NCI-H748 (cell line): Measurements from ENCODE around the gene TRAP1.
"Not testable (repeated sequence)": the region's sequence is repeated elsewhere in the genome, so short reads cannot be mapped to it uniquely, and the experiment has no call there.

Experiments
- DNase-seq: peaks from one replicate; lab custom pipeline; 2025; ENCODE audit not compliant: unreplicated experiment; lab: John Stamatoyannopoulos, UW

TRAP1 gene

DNA sequence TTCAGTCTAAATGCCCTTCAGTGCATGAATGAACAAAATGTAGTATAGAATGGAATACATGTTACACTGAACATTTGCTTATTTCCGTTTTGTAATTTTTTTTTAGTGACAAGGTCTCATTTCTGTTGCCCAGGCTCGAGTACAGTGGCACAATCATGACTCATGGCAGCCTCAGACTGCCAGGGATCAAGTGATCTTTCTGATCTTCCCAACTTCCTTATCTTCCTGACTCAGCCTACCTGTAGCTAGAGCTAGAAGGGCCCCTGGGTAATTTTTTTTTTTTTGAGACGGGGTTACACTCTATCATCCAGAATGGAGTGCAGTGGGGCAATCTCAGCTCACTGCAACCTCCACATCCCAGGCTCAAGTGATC lies 98.6 kb downstream of the TRAP1 start:
- DNase-seq: no peak

- DNase-seq: no peak
These were observed 104.5 kb downstream of the TRAP1 start for GRCh38 chr16:3612510-3613466.

DNA sequence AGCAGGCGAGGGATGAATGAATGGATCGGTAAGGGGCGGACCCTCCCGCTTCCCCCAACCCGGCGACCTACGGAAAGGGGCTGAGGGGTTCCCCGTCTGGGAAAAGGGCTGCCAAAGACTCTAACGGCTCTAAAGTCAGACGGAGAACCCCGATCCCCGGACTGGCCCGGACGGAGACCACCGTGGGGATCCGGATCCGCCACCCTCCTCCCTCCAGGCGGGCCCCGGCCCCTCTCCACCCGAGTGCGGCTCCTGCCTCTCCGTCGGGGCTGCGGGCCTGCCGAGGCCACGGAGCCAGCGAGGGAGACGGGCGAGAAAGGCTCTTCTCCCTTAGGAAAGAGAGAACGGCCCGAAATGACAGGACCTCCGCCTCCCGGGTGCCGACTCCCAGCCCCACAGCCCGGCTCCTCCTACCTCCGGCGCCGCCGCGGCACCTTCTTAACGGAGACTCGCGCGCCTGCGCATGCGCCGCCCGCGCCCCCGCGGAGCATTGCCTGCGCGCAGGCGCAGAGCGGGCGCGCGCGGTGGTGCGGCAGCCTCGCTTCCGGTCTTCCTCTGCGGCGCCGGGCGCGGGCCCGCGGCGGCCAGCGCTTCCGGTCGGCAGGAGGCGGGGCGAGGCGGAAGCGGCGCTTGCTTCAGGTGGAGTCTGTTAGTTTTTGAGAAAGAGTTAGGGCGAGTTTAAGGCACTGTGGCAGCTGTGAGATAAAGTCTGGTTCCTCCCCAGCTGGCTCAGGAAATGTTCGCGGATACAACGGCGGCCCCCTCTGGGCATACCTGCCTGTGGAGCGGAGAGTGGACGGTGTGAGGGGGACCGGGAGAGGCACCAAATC lies 106.0 kb downstream of the TRAP1 start, which contains the start of gene SLX4:
TSS of gene SLX4 (minus strand) at position 461 of the 830 bp plus-strand sequence. CDS start 2,642 bp downstream, outside the sequence.
- DNase-seq: peak; percentile 90

- DNase-seq: peak; percentile 38
These were observed 106.6 kb downstream of the TRAP1 start for GRCh38 chr16:3610698-3611145.

DNA sequence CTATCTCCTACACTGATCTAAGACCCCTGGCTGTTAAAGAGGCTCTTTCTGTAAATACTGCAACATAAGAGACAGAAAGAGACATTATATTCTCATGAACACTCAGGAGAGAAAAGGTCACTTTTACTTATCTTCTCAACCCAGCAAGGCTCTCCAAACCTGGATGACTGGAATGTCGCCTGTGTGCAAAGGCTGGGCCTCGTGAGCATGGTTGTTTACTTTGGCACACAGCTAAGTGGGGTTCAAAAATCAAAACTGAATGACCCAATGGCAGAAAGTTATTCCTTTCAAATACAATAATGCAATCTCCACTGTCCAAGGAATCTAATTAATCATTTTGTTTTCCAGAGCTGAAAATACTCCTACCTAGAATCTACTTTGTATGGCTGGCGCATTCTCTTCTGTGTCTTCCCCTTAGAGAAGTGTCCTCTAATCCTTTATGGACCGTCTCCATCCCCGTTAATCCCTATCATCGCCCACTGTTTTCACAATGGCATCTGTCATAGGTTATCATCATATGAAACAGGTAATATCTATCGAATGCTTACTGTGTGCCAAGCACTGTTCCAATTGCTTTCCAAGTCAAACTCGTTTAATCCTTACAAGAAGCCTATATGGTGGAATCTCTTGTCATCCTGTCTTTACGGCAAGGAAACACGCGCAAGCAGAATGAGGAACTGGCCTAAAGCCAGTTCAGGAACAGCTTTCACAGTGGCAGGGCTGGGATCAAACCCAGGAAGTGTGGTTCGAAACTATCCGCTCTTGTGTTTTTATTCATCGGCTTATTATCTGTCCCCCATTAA lies 107.2 kb downstream of the TRAP1 start:
- DNase-seq: no peak

DNA sequence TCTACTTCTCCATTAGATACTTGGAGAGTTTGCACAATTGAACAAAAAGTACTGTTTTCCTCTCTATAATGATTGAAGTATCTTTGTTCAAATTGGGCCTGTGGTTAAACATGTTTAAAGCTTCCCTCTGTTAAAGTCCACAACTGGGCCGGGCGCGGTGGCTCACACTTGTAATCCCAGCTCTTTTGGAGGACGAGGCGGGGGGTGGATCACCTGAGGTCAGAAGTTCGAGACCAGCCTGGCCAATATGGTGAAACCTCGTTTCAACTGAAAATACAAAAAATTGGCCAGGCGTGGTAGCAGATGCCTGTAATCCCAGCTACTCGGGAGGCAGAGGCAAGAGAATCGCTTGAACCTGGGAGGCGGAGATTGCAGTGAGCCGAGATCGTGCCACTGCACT lies 108.3 kb downstream of the TRAP1 start:
- not testable (repeated sequence) for DNase-seq

DNA sequence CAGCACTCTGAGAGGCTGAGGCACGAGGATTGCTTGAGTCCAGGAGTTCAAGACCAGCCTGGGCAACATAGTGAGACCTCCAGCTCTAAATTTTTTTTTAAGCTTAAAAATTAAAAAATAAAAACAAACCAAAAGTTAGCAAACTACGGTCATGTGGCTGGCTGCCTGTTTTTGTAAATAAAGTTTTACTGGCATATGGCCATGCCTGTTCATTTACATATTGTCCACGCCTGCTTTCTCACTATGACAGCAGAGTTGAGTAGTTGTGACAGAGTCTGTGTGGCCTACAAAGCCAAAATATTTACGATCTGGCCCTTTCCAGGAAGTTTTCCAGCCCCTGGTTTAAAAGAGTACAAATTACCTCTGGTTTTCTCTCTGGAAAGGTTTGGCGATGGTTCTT lies 109.3 kb downstream of the TRAP1 start:
- DNase-seq: no peak
